ENCODE results near the gene SOWAHA.
"Not testable (repeated sequence)": the region's sequence is repeated elsewhere in the genome, so short reads cannot be mapped to it uniquely, and the experiment has no call there.

The SOWAHA gene

DNA sequence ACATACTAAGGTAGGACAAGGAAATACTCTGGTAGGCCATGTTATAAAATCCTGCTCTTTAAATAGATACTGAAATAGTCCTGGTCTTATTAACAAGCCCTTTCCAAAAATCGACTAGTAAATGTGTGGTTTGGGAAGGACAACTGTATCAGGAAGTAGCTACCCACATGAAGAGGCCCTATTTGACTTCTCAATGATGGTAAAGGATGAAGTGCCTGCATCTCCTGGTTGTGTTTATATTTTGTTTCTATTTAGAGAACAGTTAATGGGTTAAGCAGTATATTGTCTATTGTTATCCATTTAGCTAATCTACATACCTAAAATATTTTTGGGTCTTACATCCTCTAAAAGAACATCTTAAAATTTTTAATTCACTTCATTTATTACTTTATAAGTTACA, 40.7 kb downstream of the SOWAHA start:
- DNase-seq, result no peak
- H3K27ac Mint-ChIP-seq, result no peak overlapping the region
- ATAC-seq (replicated peaks), result no peak
- H3K9me3 Mint-ChIP-seq, result no peaks in the 10 kb centered on the region
- H3K4me1 Mint-ChIP-seq, result no peaks in the 10 kb centered on the region
- H3K36me3 Mint-ChIP-seq, result no peaks in the 10 kb centered on the region
- no peak overlapping the region for H3K4me3 Mint-ChIP-seq
- H3K27me3 Mint-ChIP-seq, result peaks cover 20 to 22% of the 10 kb centered on the region in 2 donors

DNA sequence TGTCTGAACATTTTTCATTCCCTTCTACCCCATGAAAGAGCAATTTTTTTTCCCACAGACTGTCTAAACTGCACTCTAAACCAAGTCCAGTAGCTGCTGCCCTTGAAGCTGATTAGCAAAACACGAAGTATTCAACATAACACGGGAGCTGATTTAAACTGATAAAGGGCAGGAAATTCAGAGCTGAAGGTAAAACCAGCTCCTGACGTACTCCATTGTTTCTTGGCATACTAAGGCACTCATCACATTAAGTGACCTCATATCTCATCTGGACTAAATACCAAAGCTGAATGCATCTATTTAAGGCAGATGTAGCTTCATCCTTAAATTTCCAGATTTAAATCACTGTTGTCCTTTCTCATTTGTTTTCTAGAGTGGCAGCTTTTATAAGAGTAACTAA, 41.2 kb downstream of the SOWAHA start:
- H3K4me3 Mint-ChIP-seq, result no peak overlapping the region
- H3K4me1 Mint-ChIP-seq, result no peaks in the 10 kb centered on the region
- DNase-seq (no peak), ATAC-seq (replicated peaks) (no peak)
- H3K27me3 Mint-ChIP-seq, result peaks cover 20 to 22% of the 10 kb centered on the region in 2 donors
- H3K9me3 Mint-ChIP-seq, result no peaks in the 10 kb centered on the region
- H3K27ac Mint-ChIP-seq, result no peak overlapping the region
- H3K36me3 Mint-ChIP-seq, result no peaks in the 10 kb centered on the region

DNA sequence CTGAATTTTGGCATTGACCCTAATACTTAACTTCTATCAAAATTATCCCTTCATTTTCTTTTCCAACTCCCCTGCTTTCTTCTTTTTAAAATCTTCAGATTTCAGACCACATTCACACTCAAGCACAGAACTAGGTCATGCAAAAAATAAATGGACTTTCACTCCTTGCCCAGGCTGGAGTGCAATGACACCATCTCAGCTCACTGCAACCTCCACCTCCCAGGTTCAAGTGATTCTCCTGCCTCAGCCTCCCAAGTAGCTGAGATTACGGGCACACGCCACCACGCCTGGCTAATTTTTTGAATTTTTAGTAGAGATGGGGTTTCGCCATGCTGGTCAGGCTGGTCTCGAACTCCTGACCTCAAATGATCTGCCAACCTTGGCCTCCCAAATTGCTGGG, 41.9 kb downstream of the SOWAHA start:
- DNase-seq; H3K9me3 Mint-ChIP-seq; ATAC-seq (replicated peaks); H3K27ac Mint-ChIP-seq; H3K4me1 Mint-ChIP-seq; H3K36me3 Mint-ChIP-seq; H3K4me3 Mint-ChIP-seq: not testable (repeated sequence)
- peaks cover 18 to 20% of the 10 kb centered on the region in 2 donors for H3K27me3 Mint-ChIP-seq

DNA sequence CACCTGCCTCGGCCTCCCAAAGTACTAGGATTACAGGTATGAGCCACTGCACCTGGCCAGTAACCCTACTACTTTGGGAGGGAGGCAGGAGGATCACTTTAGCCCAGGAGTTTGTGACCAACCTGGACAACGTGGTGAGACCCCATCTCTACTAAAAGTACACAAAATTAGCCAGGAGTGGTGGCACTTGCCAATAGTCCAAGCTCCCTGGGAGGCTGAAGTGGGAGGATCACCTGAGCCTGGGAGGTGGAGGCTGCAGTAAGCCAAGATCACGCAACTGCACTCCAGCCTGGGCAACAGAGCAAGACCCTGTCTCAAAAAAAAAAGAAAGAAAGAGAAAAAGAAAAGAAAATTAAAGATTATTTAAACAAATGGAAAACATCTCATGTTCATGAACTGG, 42.9 kb downstream of the SOWAHA start:
- no peak overlapping the region for H3K27ac Mint-ChIP-seq
- no peak for DNase-seq
- no peaks in the 10 kb centered on the region for H3K4me1 Mint-ChIP-seq
- no peak for ATAC-seq (replicated peaks)
- no peaks in the 10 kb centered on the region for H3K9me3 Mint-ChIP-seq
- peaks cover 15 to 20% of the 10 kb centered on the region in 2 donors for H3K27me3 Mint-ChIP-seq
- H3K36me3 Mint-ChIP-seq, result no peaks in the 10 kb centered on the region
- no peak overlapping the region for H3K4me3 Mint-ChIP-seq

DNA sequence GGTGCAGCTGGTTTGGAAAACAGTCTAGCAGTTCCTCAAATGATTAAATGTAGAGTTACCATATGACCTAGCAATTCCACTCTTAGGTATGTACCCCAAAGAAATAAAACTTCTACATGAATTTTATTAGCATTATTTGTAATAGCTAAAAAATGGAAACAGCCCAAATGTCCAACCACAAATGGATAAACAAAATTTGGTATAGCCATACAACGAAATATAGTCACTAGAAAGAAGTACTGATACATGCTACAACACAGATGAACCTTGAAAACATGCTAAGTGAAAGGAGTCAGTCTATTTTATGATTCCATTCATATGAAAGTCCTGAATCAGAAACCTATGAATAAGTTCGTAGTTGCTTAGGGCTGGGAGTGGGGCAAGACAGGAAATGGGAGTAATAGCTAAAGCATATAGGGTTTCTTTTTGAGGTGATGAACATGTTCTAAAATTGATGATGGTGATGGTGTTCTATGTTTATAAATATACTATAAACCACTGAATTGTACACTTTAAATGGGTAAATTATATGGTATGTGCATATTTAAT, 46.9 kb downstream of the SOWAHA start:
- H3K27ac Mint-ChIP-seq, result no peak overlapping the region
- ATAC-seq (replicated peaks) (no peak), DNase-seq (no peak)
- peaks cover 12 to 20% of the 10 kb centered on the region in 2 donors for H3K27me3 Mint-ChIP-seq
- H3K9me3 Mint-ChIP-seq, result no peaks in the 10 kb centered on the region
- no peaks in the 10 kb centered on the region for H3K4me1 Mint-ChIP-seq
- no peak overlapping the region for H3K4me3 Mint-ChIP-seq
- H3K36me3 Mint-ChIP-seq, result no peaks in the 10 kb centered on the region

DNA sequence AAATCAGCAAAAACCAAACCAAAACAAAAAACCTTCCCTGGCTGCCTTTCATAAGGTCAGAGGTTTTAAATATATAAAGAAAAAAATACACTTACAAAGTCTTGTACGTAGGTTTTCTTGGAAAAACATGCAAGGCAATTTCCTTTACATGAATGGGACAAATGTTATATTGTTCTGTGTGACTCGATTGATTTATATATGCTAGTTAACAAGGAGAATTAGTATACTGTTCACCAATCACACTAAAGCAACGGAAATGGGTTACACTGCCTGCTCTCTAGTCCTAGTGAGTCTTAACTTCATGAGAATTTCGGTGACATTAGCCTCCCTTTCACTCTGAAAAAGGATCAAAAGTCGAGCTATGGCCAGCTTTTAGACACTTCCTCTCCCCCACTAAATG, 47.6 kb downstream of the SOWAHA start:
- Mint-ChIP-seq H3K27me3 (peaks cover 7 to 16% of the 10 kb centered on the region in 2 donors), H3K4me1 (peaks cover 2 to 3% of the 10 kb centered on the region in 2 donors), H3K36me3 (no peaks in the 10 kb centered on the region), H3K4me3 (no peak overlapping the region), H3K9me3 (no peaks in the 10 kb centered on the region), H3K27ac (no peak overlapping the region)
- no peak for DNase-seq
- ATAC-seq (replicated peaks), result no peak

DNA sequence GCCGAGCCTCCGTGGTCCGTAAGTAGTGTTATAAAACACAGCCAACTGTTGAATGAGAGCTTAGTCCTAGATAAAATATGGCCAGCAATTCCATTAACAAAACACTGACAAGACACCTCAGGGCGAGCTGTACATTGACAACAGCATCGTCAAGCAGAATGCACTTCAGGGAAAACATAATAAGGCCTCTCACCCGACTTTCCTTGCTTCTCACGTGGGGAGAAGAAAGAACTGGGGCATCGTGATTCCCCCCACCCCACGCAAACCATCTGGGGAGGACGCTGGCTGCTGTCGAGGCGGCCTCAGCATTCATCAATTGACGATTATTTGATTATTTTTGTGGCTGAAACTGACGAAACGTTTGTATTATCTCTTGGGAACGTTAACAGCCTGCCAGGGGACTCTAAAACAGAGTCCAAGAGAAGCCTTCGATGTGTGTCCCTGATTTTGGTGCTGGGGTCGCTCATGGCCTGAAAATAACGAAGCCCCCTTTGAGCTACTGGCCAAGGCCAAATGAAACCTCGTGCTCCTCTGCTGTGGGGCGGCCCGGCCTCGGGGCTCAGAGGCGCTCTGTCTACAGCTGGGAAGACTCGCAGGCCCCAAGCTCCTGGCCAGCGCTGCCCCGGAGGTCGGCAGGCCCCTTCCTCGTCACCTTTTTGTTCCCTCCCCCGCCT, 52.7 kb downstream of the SOWAHA start:
- Mint-ChIP-seq H3K27ac (peak overlapping the region; percentile 99), H3K9me3 (no peaks in the 10 kb centered on the region), H3K27me3 (no peaks in the 10 kb centered on the region), H3K4me1 (peaks cover 15 to 27% of the 10 kb centered on the region in 2 donors), H3K36me3 (peaks cover 10 to 15% of the 10 kb centered on the region in 2 donors), H3K4me3 (peak overlapping the region; percentile 96 to 99)
- DNase-seq (no peak), ATAC-seq (replicated peaks) (peak; percentile 48 to 50)

Data from stimulated activated naive B cell treated with anti-CD40 and anti-IgM and Interleukin-4, amounts not matched to agents 10 μg/mL and 1 μg/mL and 100 μg/mL, for 72 hours (primary cell).